SU-DHL-6 (cell line): ENCODE data around the gene RASGRP4.

ENCODE experiments used
- H2AFZ ChIP-seq: fragments of 200-600 bp; sonication (generic); 2 replicates; pipeline ENCODE4 v1.6.1; 2014; ENCODE audit warnings: low read depth, mild to moderate bottlenecking, moderate library complexity, mixed read lengths, antibody characterized with exemption, low read length; ENCODE audit not compliant: severe bottlenecking
- H3F3A ChIP-seq: fragments of 200-600 bp; shearing (Covaris generic); 2 replicates; pipeline ENCODE4 v1.6.0; 2016; ENCODE audit warnings: antibody characterized with exemption, mild to moderate bottlenecking; ENCODE audit not compliant: insufficient read depth
- H3K27ac ChIP-seq: fragments of 200-600 bp; sonication (generic); 2 replicates; pipeline ENCODE4 v1.5.1; 2016; ENCODE audit warnings: low read depth, mild to moderate bottlenecking, low read length, moderate library complexity, mixed read lengths
- H3K27me3 ChIP-seq: fragments of 200-600 bp; sonication (generic), shearing (Covaris generic); 2 replicates; pipeline ENCODE4 v1.6.0; 2014; ENCODE audit warnings: mild to moderate bottlenecking, low read length
- H3K36me3 ChIP-seq: fragments of 200-600 bp; sonication (generic); 2 replicates; pipeline ENCODE4 v1.6.1; 2014; ENCODE audit warnings: mild to moderate bottlenecking, low read length, mixed read lengths
- H3K4me2 ChIP-seq: fragments of 300-600, 200-600 bp; shearing (Covaris generic), sonication (generic); 2 replicates; pipeline ENCODE4 v1.6.0; 2014; ENCODE audit warnings: low read length, low read depth, mild to moderate bottlenecking; ENCODE audit not compliant: poor library complexity, severe bottlenecking
- H3K4me3 ChIP-seq: fragments of 200-600 bp; sonication (generic); 2 replicates; pipeline ENCODE4 v1.5.1; 2014; ENCODE audit warnings: antibody characterized with exemption, low read length, mild to moderate bottlenecking, mixed read lengths; ENCODE audit not compliant: insufficient read depth, poor library complexity, severe bottlenecking
- H3K79me2 ChIP-seq: fragments of 200-600 bp; sonication (generic); 2 replicates; pipeline ENCODE4 v1.6.1; 2014; ENCODE audit warnings: mild to moderate bottlenecking, low read length, moderate library complexity; ENCODE audit not compliant: insufficient read depth
- H3K9ac ChIP-seq: fragments of 200-600 bp; sonication (generic); 2 replicates; pipeline ENCODE4 v1.7.0; 2014; ENCODE audit warnings: mild to moderate bottlenecking, low read length
- H3K9me2 ChIP-seq: fragments of 200-600 bp; sonication (generic); replicated peaks from 2 replicates; pipeline ENCODE4 v1.6.1; 2014; ENCODE audit warnings: low read length; ENCODE audit not compliant: insufficient read depth
- H3K9me3 ChIP-seq: fragments of 200-600 bp; sonication (generic); 2 replicates; pipeline ENCODE4 v1.6.1; 2014; ENCODE audit warnings: low read length, mixed read lengths; ENCODE audit not compliant: insufficient read depth
- H4K20me1 ChIP-seq: fragments of 200-600 bp; sonication (generic); 2 replicates; pipeline ENCODE4 v1.6.1; 2014; ENCODE audit warnings: low read depth, mild to moderate bottlenecking, antibody characterized with exemption, low read length, moderate library complexity, mixed read lengths
- CTCF ChIP-seq: fragments of 200-600 bp; sonication (generic); IDR thresholded peaks from one replicate; pipeline ENCODE4 v1.5.1; 2017; ENCODE audit warnings: antibody characterized with exemption, mild to moderate bottlenecking, low read length, moderate library complexity; ENCODE audit not compliant: insufficient read depth, poor library complexity, severe bottlenecking
- EZH2phosphoT487 ChIP-seq: fragments of 200-600 bp; sonication (generic), shearing (Covaris generic); conservative IDR thresholded peaks from 2 replicates; pipeline ENCODE4 v1.6.1; 2018; ENCODE audit warnings: mild to moderate bottlenecking, antibody characterized with exemption, low read length, moderate library complexity, mixed read lengths

Gene RASGRP4

GRCh38 chr19:38458991-38459390 is 33.0 kb upstream of the RASGRP4 start:
- Histone ChIP-seq H3K4me2 (no peak overlapping the region), H3K9me3 (no peaks in the 10 kb centered on the region), H3F3A (no peaks in the 10 kb centered on the region), H3K27me3 (no peaks in the 10 kb centered on the region), H3K9ac (no peak overlapping the region), H3K9me2 (no peaks in the 10 kb centered on the region), H4K20me1 (no peaks in the 10 kb centered on the region), H3K79me2 (no peaks in the 10 kb centered on the region), H3K36me3 (no peaks in the 10 kb centered on the region), H3K4me3 (no peak overlapping the region), H3K27ac (no peak overlapping the region), H2AFZ (no peak overlapping the region)
- TF ChIP-seq CTCF = no peak
- TF ChIP-seq EZH2phosphoT487 = no peak

GRCh38 chr19:38457690-38458405 is 31.8 kb upstream of the RASGRP4 start:
- TF ChIP-seq EZH2phosphoT487 (no peak), CTCF (no peak)
- Histone ChIP-seq H3F3A (no peaks in the 10 kb centered on the region), H3K27ac (no peak overlapping the region), H3K4me3 (no peak overlapping the region), H3K4me2 (no peak overlapping the region), H3K9me2 (no peaks in the 10 kb centered on the region), H3K36me3 (no peaks in the 10 kb centered on the region), H3K9ac (no peak overlapping the region), H4K20me1 (no peaks in the 10 kb centered on the region), H3K27me3 (no peaks in the 10 kb centered on the region), H2AFZ (no peak overlapping the region), H3K79me2 (no peaks in the 10 kb centered on the region), H3K9me3 (no peaks in the 10 kb centered on the region)

- H3K9me2 ChIP-seq = no peaks in the 10 kb centered on the region
- no peaks in the 10 kb centered on the region for H3K9me3 ChIP-seq
- no peaks in the 10 kb centered on the region for H4K20me1 ChIP-seq
- H3K4me2 ChIP-seq = no peak overlapping the region
- no peaks in the 10 kb centered on the region for H3K36me3 ChIP-seq
- H3K9ac ChIP-seq = no peak overlapping the region
- no peak for TF ChIP-seq CTCF
- no peak for TF ChIP-seq EZH2phosphoT487
- H3F3A ChIP-seq = no peaks in the 10 kb centered on the region
- H3K27me3 ChIP-seq = no peaks in the 10 kb centered on the region
- no peak overlapping the region for H3K4me3 ChIP-seq
- no peak overlapping the region for H2AFZ ChIP-seq
- H3K27ac ChIP-seq = no peak overlapping the region
- no peaks in the 10 kb centered on the region for H3K79me2 ChIP-seq
Observed at GRCh38 chr19:38457202-38457601, 31.2 kb upstream of the RASGRP4 start.
